Suprapubic skin (tissue), 4 donors: ENCODE measurements around the gene SLC25A11.

ENCODE experiments used
- POLR2A ChIP-seq, 2 donors: fragments of 450-650 bp; IDR thresholded peaks; one replicate each; pipeline ENCODE4 v1.6.1; 2017; ENCODE audit warnings: antibody characterized with exemption in 2 of 2, mild to moderate bottlenecking in 2 of 2, moderate library complexity in 2 of 2
- POLR2AphosphoS5 ChIP-seq, 3 donors: sonication (generic); formaldehyde crosslinking; IDR thresholded peaks; one replicate each; pipeline ENCODE4 v1.6.1; 2017; ENCODE audit warnings: antibody characterized with exemption in 3 of 3
- TF ChIP-seq, protein P1 (sequence below), 2 donors: fragments of 200-600 bp in 1 of 2; fragments of 450-650 bp in 1 of 2; sonication (generic) in 1 of 2; IDR thresholded peaks; one replicate each; pipeline ENCODE4 v1.5.1; 2016 to 2019; ENCODE audit warnings: antibody characterized with exemption in 2 of 2, mild to moderate bottlenecking in 1 of 2, moderate library complexity in 1 of 2

DNA sequence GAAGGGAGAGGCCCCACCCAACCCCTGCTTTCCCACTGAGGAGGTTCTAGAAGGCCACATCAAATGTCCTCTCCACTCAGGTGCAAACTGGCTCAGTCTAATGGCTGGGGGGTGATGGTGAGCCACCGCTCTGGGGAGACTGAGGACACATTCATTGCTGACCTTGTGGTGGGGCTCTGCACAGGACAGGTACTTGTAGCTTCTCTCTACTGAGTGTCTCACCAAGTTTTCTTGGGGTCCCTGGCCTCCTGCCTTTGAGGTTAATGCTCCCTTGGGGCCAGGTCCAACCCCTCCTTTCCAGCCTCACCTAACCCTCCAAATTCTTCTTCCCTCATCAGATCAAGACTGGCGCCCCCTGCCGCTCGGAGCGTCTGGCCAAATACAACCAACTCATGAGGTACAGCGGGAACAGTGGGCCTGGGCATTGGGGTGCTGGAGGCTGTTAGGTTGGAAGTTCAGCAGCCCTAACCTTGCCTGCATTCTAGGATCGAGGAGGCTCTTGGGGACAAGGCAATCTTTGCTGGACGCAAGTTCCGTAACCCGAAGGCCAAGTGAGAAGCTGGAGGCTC is 16.7 kb upstream of the SLC25A11 start:
- TF ChIP-seq, protein P1, sequence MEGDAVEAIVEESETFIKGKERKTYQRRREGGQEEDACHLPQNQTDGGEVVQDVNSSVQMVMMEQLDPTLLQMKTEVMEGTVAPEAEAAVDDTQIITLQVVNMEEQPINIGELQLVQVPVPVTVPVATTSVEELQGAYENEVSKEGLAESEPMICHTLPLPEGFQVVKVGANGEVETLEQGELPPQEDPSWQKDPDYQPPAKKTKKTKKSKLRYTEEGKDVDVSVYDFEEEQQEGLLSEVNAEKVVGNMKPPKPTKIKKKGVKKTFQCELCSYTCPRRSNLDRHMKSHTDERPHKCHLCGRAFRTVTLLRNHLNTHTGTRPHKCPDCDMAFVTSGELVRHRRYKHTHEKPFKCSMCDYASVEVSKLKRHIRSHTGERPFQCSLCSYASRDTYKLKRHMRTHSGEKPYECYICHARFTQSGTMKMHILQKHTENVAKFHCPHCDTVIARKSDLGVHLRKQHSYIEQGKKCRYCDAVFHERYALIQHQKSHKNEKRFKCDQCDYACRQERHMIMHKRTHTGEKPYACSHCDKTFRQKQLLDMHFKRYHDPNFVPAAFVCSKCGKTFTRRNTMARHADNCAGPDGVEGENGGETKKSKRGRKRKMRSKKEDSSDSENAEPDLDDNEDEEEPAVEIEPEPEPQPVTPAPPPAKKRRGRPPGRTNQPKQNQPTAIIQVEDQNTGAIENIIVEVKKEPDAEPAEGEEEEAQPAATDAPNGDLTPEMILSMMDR (IDR thresholded peaks at IDR 0.05), result no peak
- TF ChIP-seq POLR2A (IDR thresholded peaks at IDR 0.05) (no peak), POLR2AphosphoS5 (IDR thresholded peaks at IDR 0.05) (no peak)
